ENCODE measurements around the gene PRICKLE3. TPM values are rescaled to one million over a fixed set of nuclear protein-coding genes. Genes with fewer than 3 reads are reported as not detected.

PRICKLE3 gene, protein sequence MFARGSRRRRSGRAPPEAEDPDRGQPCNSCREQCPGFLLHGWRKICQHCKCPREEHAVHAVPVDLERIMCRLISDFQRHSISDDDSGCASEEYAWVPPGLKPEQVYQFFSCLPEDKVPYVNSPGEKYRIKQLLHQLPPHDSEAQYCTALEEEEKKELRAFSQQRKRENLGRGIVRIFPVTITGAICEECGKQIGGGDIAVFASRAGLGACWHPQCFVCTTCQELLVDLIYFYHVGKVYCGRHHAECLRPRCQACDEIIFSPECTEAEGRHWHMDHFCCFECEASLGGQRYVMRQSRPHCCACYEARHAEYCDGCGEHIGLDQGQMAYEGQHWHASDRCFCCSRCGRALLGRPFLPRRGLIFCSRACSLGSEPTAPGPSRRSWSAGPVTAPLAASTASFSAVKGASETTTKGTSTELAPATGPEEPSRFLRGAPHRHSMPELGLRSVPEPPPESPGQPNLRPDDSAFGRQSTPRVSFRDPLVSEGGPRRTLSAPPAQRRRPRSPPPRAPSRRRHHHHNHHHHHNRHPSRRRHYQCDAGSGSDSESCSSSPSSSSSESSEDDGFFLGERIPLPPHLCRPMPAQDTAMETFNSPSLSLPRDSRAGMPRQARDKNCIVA
- total RNA-seq, result 13.0 and 18.5 TPM in 2 replicates

- H3K4me3 ChIP-seq (ENCODE audit: low read depth, low read length), result peak within 1 kb of the TSS; percentile 72
- TF ChIP-seq, protein P1, sequence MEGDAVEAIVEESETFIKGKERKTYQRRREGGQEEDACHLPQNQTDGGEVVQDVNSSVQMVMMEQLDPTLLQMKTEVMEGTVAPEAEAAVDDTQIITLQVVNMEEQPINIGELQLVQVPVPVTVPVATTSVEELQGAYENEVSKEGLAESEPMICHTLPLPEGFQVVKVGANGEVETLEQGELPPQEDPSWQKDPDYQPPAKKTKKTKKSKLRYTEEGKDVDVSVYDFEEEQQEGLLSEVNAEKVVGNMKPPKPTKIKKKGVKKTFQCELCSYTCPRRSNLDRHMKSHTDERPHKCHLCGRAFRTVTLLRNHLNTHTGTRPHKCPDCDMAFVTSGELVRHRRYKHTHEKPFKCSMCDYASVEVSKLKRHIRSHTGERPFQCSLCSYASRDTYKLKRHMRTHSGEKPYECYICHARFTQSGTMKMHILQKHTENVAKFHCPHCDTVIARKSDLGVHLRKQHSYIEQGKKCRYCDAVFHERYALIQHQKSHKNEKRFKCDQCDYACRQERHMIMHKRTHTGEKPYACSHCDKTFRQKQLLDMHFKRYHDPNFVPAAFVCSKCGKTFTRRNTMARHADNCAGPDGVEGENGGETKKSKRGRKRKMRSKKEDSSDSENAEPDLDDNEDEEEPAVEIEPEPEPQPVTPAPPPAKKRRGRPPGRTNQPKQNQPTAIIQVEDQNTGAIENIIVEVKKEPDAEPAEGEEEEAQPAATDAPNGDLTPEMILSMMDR (conservative IDR thresholded peaks at IDR 0.05; ENCODE audit: low read depth, low read length), result peak; percentile 37
- DNase-seq (ENCODE audit: low read depth), result no peak
These were observed at the start of gene PRICKLE3 for GRCh38 chrX:49186125-49187027. TSS of gene PRICKLE3 (minus strand) at chrX:49186373. CDS start at chrX:49186297, 76 bp downstream.

DNA sequence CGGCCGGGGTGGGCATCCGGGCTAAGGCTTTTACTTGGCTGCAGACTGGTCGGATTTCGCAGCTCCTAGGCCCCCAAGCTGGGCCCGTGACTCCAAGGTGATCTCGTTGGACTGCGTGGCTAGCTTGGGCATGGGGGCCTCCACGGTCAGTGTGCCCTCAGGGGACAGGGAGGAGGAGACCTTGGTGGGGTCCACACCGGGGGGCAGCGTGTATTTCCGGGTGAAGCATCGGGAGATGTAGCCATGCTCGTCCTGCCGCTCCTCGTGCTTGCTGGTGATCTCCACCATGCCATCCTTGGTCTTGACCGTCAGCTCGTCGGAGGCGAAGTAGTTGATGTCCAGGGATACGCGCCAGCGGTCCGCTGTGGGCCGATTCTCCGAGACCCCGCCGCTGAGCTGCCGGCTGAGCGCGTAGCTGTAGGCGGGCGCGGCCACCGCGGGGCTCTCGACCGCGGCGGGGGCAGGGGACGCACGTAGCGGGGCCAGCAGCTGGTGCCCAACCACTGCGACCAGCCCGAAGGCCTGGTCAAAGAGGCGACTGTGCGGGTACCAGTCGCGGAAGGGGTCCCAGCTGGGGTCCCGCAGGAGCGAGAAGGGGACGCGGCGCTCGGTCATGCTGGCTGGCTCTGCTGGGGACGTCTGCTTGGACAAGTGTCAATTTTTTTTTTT, 47.8 kb upstream of the PRICKLE3 start:
- H3K4me3 ChIP-seq (ENCODE audit: low read depth, low read length), result no peak overlapping the region
- DNase-seq (ENCODE audit: low read depth), result no peak
- TF ChIP-seq, protein P1 (conservative IDR thresholded peaks at IDR 0.05; ENCODE audit: low read depth, low read length), result no peak

GRCh38 chrX:49233176-49233575, 47.0 kb upstream of the PRICKLE3 start, which contains the start of gene CACNA1F:
TSS of gene CACNA1F (minus strand) at chrX:49233340. CDS start at chrX:49233309, 31 bp downstream.
- no peak for DNase-seq (ENCODE audit: low read depth)
- TF ChIP-seq, protein P1 (conservative IDR thresholded peaks at IDR 0.05; ENCODE audit: low read depth, low read length), result no peak
- H3K4me3 ChIP-seq (ENCODE audit: low read depth, low read length), result no peak within 1 kb of the TSS

DNA sequence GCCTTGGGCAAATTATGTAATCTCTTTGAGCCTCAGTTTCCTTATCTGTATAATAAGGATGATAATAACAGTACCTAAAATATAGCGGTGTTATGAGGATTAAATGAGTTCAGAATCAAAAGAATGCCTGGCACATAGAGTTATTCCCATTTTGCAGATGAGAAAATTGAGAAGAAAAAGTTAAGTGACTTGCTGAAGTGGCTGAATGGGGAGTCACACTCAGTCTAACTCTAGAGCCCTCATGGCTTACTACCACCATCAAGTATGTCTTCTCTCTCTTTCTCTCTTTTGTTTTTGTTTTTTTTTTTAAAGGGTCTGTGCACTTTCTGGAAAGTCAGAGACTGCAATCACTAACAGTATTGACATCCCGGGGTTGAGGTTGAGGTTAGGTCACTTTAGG, 46.4 kb upstream of the PRICKLE3 start:
- DNase-seq (ENCODE audit: low read depth), result no peak
- TF ChIP-seq, protein P1 (conservative IDR thresholded peaks at IDR 0.05; ENCODE audit: low read depth, low read length), result no peak
- H3K4me3 ChIP-seq (ENCODE audit: low read depth, low read length), result no peak overlapping the region

- TF ChIP-seq, protein P1 (conservative IDR thresholded peaks at IDR 0.05; ENCODE audit: low read depth, low read length), result no peak
- no peak for DNase-seq (ENCODE audit: low read depth)
- no peak overlapping the region for H3K4me3 ChIP-seq (ENCODE audit: low read depth, low read length)
These were observed 45.3 kb upstream of the PRICKLE3 start for GRCh38 chrX:49231333-49232000.
